Body of pancreas (tissue), 4 donors: ENCODE measurements around the gene HAUS7.

Experiments used
- POLR2A ChIP-seq, 3 donors: fragments of 450-650 bp; IDR thresholded peaks; one replicate each; pipeline ENCODE4 v1.6.1; 2016; ENCODE audit warnings: antibody characterized with exemption in 3 of 3, mild to moderate bottlenecking in 2 of 3
- TF ChIP-seq, protein P1 (sequence below), 7 experiments: fragments of 450-650 bp in 4 of 7; fragments of 200-600 bp in 3 of 7; sonication (generic) in 3 of 7; IDR thresholded peaks; one replicate each; pipeline ENCODE4 v1.5.1; 2016 to 2019; ENCODE audit warnings: antibody characterized with exemption in 7 of 7

DNA sequence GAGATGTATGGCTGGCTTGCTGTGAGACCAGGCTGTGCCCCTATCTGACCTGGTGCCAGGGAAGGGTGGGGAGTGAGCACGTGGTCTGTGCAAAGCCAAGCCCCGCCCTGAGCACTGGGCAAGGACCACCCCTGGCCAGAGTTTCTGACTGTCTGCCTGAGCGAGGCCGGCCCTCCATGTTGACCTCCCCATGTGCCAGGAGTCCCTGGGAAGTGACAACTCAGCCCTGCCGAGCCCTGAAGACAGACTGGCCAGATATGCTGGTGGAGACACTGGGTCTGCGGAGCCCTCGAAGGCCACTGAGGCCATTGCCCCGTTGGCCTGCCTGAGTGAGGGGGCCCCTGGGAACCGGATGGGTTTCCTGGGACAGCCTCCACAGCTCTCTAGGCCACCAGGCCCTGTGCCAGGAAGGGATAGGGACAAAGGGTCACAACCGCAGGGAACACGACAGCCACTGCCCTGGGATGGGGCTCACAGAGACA is 17.3 kb upstream of the HAUS7 start:
- TF ChIP-seq, protein P1, sequence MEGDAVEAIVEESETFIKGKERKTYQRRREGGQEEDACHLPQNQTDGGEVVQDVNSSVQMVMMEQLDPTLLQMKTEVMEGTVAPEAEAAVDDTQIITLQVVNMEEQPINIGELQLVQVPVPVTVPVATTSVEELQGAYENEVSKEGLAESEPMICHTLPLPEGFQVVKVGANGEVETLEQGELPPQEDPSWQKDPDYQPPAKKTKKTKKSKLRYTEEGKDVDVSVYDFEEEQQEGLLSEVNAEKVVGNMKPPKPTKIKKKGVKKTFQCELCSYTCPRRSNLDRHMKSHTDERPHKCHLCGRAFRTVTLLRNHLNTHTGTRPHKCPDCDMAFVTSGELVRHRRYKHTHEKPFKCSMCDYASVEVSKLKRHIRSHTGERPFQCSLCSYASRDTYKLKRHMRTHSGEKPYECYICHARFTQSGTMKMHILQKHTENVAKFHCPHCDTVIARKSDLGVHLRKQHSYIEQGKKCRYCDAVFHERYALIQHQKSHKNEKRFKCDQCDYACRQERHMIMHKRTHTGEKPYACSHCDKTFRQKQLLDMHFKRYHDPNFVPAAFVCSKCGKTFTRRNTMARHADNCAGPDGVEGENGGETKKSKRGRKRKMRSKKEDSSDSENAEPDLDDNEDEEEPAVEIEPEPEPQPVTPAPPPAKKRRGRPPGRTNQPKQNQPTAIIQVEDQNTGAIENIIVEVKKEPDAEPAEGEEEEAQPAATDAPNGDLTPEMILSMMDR (IDR thresholded peaks at IDR 0.05), result no peak
- TF ChIP-seq POLR2A (IDR thresholded peaks at IDR 0.05), result no peak
